Endothelial cell of umbilical vein (primary cell): ENCODE measurements around the gene DDX55.

Experiments
- CTCF ChIP-seq, 2 donors: IDR thresholded peaks; 1 replicate in 1 of 2; 2 replicates in 1 of 2; pipeline ENCODE4 v1.5.1; 2011; ENCODE audit warnings: low read length in 2 of 2, mild to moderate bottlenecking in 2 of 2, moderate library complexity in 2 of 2, control low read depth in 1 of 2, inconsistent platforms in 1 of 2, low read depth in 1 of 2; ENCODE audit not compliant: insufficient read depth in 1 of 2; ENCODE audit errors: extremely low read depth in 1 of 2
- EZH2 ChIP-seq: IDR thresholded peaks from 2 replicates; pipeline ENCODE4 v1.6.1; 2012; ENCODE audit warnings: borderline replicate concordance, low read depth, mild to moderate bottlenecking, moderate library complexity, low read length, inconsistent platforms; ENCODE audit not compliant: severe bottlenecking
- MAX ChIP-seq: IDR thresholded peaks from 2 replicates; pipeline ENCODE4 v1.6.1; 2011; ENCODE audit not compliant: insufficient read depth, insufficient read length
- MYC ChIP-seq: IDR thresholded peaks from one replicate; pipeline ENCODE4 v1.6.1; 2011; ENCODE audit warnings: mild to moderate bottlenecking, low read depth, low read length

- TF ChIP-seq MAX (no peak), CTCF (IDR thresholded peaks at IDR 0.05; ENCODE audit: extremely low read depth in 1 of 2, insufficient read depth in 1 of 2, low read depth in 1 of 2, low read length in 2 of 2) (no peak), EZH2 (no peak), MYC (no peak)
Measured at GRCh38 chr12:123657211-123657610, 55.3 kb downstream of the DDX55 start.
